ENCODE data around the gene TMEM14A. TPM values are rescaled to one million over a fixed set of nuclear protein-coding genes. Genes with fewer than 3 reads are reported as not detected.

The TMEM14A gene
- total and polyA plus RNA-seq, 9 of the 15 experiments (the other 6 are each of a cell fraction or from before 2014, with no cell fraction given), result 3.5 to 43.3 (median 8.5) TPM

- TF ChIP-seq FOXO4 (CRISPR knock-in tag; IDR thresholded peaks at IDR 0.05), result no peak
- TF ChIP-seq SIN3A (IDR thresholded peaks at IDR 0.05; ENCODE audit: borderline replicate concordance in 2 of 2, control insufficient read depth in 1 of 2, low read depth in 2 of 2, low read length in 2 of 2), result no peak
- TF ChIP-seq BCOR (IDR thresholded peaks at IDR 0.05), result no peak
- TF ChIP-seq EP400 (IDR thresholded peaks at IDR 0.05), result no peak
- TF ChIP-seq THRA (IDR thresholded peaks at IDR 0.05), result no peak
- TF ChIP-seq PTTG1 (tag; IDR thresholded peaks at IDR 0.05; ENCODE audit: low read depth), result no peak
- TF ChIP-seq KDM1A (IDR thresholded peaks at IDR 0.05), result peak; percentile 56 to 63; a peak in 3 of 4 replicates
- TF ChIP-seq CBFA2T3 (IDR thresholded peaks at IDR 0.05), result peak; percentile 35
- TF ChIP-seq TAL1 (IDR thresholded peaks at IDR 0.05), result no peak
- TF ChIP-seq ZNF197 (CRISPR knock-in tag; IDR thresholded peaks at IDR 0.05; ENCODE audit: low read depth), result no peak
- no peak for TF ChIP-seq ZNF449 (CRISPR knock-in tag; IDR thresholded peaks at IDR 0.05)
- TF ChIP-seq ZBTB49 (CRISPR knock-in tag; IDR thresholded peaks at IDR 0.05; ENCODE audit: borderline replicate concordance), result no peak
- no peak for TF ChIP-seq E2F8 (IDR thresholded peaks at IDR 0.05; ENCODE audit: low read depth, partially characterized antibody)
- TF ChIP-seq FOXA3 (CRISPR knock-in tag; conservative IDR thresholded peaks at IDR 0.05 in 1 of 2, IDR thresholded peaks at IDR 0.05 in 1 of 2), result no peak
- TF ChIP-seq ZBTB9 (CRISPR knock-in tag; IDR thresholded peaks at IDR 0.05), result no peak
- TF ChIP-seq RBM39 (optimal IDR thresholded peaks at IDR 0.05; ENCODE audit: low read depth, low read length), result no peak
- no peak for TF ChIP-seq MEIS2 (IDR thresholded peaks at IDR 0.05; ENCODE audit: partially characterized antibody)
These were observed 1.6 kb downstream of the TMEM14A start (continued) for GRCh38 chr6:52672412-52673025.

Measured in K562 (cell line).